ENCODE data around the gene TYROBP.

The TYROBP gene

DNA sequence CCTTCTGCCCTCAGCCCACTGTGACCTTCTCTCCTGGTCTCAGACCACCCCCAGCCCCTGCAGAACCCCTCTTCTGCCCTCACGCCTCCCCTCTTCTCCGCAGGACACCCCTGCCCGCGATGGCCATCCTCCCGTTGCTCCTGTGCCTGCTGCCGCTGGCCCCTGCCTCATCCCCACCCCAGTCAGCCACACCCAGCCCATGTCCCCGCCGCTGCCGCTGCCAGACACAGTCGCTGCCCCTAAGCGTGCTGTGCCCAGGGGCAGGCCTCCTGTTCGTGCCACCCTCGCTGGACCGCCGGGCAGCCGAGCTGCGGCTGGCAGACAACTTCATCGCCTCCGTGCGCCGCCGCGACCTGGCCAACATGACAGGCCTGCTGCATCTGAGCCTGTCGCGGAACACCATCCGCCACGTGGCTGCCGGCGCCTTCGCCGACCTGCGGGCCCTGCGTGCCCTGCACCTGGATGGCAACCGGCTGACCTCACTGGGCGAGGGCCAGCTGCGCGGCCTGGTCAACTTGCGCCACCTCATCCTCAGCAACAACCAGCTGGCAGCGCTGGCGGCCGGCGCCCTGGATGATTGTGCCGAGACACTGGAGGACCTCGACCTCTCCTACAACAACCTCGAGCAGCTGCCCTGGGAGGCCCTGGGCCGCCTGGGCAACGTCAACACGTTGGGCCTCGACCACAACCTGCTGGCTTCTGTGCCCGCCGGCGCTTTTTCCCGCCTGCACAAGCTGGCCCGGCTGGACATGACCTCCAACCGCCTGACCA is 31.4 kb upstream of the TYROBP start:
- Mint-ChIP-seq H3K9me3 (no peaks in the 10 kb centered on the region), H3K4me1 (peaks cover 45% of the 10 kb centered on the region), H3K36me3 (ENCODE audit: insufficient read depth) (peaks cover 13% of the 10 kb centered on the region), H3K27me3 (no peaks in the 10 kb centered on the region), H3K27ac (ENCODE audit: low read depth) (no peak overlapping the region), H3K4me3 (no peak overlapping the region)
- DNase-seq (ENCODE audit: low spot score in 2 of 2): no peak
- ATAC-seq (replicated peaks; ENCODE audit: extremely low read depth, poor library complexity, severe bottlenecking): no peak

DNA sequence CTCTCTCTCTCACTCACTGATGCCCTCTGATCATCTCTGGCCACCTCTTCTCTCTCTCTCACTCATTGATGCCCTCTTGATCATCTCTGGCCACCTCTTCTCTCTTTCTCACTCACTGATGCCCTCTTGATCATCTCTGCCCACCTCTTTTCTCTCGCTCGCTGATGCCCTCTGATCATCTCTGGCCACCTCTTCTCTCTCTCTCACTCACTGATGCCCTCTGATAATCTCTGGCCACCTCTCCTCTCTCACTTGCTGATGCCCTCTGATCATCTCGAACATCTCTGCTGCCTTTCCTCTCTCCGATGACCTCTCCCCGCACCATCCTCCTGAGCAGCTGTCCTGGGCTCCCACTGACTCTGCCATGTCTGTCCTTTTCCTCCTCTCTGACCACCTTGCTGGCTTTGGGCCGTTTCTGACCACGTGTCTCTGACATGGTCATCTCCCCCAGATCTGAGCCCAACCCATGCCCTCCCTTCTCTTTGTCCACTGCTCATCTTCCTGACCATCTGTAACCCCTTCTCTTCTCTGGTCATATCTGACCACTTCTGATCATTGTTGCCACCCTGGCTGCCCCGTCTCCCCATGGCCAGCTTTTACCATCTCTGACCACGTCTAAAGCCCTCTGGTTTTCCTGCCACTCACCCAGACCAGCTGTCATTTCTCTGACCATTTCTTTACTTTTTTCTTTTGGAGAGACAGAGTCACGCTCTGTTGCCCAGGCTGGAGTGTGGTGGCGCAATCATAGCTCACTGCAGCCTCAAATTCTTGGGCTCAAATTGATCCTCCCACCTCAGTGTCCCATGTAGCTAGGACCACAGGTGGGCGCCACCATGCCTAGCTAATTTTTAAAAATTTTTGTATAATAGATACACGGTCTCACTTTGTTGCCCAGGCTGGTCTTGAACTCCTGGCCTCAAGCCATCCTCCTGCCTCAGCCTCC is 30.5 kb upstream of the TYROBP start:
- no peaks in the 10 kb centered on the region for H3K27me3 Mint-ChIP-seq
- DNase-seq (ENCODE audit: low spot score in 2 of 2): no peak
- no peaks in the 10 kb centered on the region for H3K9me3 Mint-ChIP-seq
- H3K27ac Mint-ChIP-seq (ENCODE audit: low read depth): peak overlapping the region; percentile 51
- H3K4me1 Mint-ChIP-seq: peaks cover 37% of the 10 kb centered on the region
- H3K36me3 Mint-ChIP-seq (ENCODE audit: insufficient read depth): peaks cover 13% of the 10 kb centered on the region
- no peak for ATAC-seq (replicated peaks; ENCODE audit: extremely low read depth, poor library complexity, severe bottlenecking)
- H3K4me3 Mint-ChIP-seq: peak overlapping the region; percentile 76

- H3K36me3 Mint-ChIP-seq (ENCODE audit: insufficient read depth): peaks cover 10% of the 10 kb centered on the region
- peak overlapping the region; percentile 51 for H3K27ac Mint-ChIP-seq (ENCODE audit: low read depth)
- ATAC-seq (replicated peaks; ENCODE audit: extremely low read depth, poor library complexity, severe bottlenecking) (no peak), DNase-seq (ENCODE audit: low spot score in 2 of 2) (no peak)
- peak overlapping the region; percentile 76 for H3K4me3 Mint-ChIP-seq
- peaks cover 31% of the 10 kb centered on the region for H3K4me1 Mint-ChIP-seq
- no peaks in the 10 kb centered on the region for H3K27me3 Mint-ChIP-seq
- H3K9me3 Mint-ChIP-seq: no peaks in the 10 kb centered on the region
Observed at GRCh38 chr19:35937345-35938281, 29.5 kb upstream of the TYROBP start.

DNA sequence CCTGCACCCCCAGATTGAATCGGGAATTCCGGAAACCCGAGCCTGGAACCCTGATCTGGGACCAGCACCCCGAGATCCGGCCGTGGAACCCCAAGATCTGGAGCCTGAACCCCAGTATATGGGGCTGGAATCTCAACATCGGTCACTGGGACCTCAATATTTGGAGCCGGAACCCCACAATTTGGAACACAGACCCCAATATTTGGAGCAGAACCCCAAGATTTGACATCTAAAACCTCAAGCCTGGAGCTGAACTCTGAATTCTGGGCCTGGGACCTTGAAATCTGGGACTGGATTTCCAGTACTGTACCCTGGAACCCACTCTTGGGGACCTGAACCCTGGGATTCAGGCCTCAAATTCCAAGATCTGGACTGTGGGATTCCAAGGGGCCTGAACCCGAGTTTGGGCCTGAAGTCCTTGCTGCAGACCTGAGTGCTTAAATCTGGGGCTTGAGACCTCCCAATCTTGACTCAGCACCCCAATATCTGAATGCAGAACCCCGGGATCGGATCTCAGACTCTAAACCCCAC is 28.7 kb upstream of the TYROBP start:
- no peak for DNase-seq (ENCODE audit: low spot score in 2 of 2)
- Mint-ChIP-seq H3K27ac (ENCODE audit: low read depth) (peak overlapping the region; percentile 51), H3K4me3 (peak overlapping the region; percentile 76), H3K36me3 (ENCODE audit: insufficient read depth) (peaks cover 10% of the 10 kb centered on the region), H3K27me3 (no peaks in the 10 kb centered on the region), H3K9me3 (no peaks in the 10 kb centered on the region), H3K4me1 (peaks cover 36% of the 10 kb centered on the region)
- no peak for ATAC-seq (replicated peaks; ENCODE audit: extremely low read depth, poor library complexity, severe bottlenecking)

DNA sequence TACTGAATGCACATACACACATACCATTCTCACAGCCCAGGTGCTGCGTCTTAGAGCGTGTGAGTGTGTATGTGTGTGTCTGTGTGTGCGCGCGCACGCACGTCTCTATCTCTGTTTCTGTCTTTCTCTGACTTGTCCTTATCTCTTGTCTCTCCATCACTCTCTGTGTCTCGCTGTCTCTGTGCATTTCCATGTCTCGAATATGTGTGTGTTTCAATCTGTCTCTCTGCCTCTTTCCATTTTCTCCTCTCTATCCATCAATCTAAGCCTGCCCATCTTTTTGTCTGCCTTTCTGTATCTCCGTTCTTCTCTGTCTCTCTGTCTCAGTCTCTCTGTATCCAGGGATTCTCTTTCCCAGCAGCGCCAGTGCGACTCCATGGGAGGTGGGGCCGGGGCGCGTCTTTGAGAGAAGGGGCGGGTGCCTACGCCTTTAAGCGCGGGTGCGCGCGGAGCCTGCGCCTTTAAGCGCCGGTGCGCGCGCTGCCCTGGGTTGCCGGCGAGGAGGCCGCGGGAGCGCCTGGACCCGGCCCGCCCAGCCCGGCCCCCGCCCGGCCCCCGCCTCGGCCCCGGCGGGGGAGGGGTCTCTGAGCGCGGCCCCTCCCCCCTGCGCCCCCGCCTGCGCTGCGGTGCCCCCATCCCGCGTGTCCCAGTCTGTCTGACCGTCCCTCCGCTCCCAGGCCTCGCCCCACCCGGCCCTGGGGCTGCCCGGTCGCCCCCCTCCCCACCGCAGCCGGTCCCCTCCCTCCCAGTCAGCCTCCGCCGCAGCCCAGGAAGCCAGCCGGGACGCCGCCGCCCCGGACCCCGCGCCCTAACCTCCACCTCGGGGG is 28.0 kb upstream of the TYROBP start, which contains the start of gene LRFN3:
Gene LRFN3, plus strand, starts transcription at position 464 of the 827 bp plus-strand sequence. CDS start 3,052 bp downstream, outside the sequence.
- ATAC-seq (replicated peaks; ENCODE audit: extremely low read depth, poor library complexity, severe bottlenecking): no peak
- Mint-ChIP-seq H3K9me3 (no peaks in the 10 kb centered on the region), H3K4me3 (peak within 1 kb of the TSS; percentile 76), H3K27ac (ENCODE audit: low read depth) (peak within 1 kb of the TSS; percentile 84), H3K4me1 (peaks cover 40% of the 10 kb centered on the region), H3K27me3 (no peaks in the 10 kb centered on the region), H3K36me3 (ENCODE audit: insufficient read depth) (peaks cover 9% of the 10 kb centered on the region)
- no peak for DNase-seq (ENCODE audit: low spot score in 2 of 2)

DNA sequence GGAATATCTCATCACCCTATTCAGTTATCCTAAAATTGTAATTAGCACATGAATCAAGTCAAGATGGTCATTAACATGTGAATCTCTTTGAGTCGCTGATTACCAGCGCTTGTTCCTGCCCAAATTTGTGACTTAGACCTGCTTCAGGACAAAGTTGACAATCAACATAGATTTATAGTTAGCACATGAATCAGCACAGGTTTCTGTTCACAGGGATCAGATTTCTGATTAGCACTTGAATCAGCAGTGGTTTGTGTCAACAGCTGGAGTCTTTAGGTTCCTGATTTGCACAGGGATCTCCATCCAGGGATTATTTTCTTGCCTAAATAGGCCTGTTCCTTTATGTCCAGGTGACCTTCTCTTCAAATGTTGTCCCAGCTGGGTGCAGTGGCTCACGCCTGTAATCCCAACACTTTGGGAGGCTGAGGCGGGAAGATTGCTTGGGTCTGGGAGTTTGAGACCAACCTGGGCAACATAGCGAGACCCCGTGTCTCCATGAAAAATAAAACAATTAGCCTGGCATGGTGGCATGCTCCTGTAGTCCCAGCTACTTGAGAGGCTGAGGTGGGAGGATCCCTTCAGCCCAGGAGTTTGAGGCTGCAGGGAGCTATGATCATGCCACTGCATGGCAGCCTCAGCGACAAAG is 24.3 kb upstream of the TYROBP start:
- ATAC-seq (replicated peaks; ENCODE audit: extremely low read depth, poor library complexity, severe bottlenecking): no peak
- H3K4me1 Mint-ChIP-seq: peaks cover 35% of the 10 kb centered on the region

GRCh38 chr19:35931874-35932202 is 23.7 kb upstream of the TYROBP start:
- Mint-ChIP-seq H3K27ac (ENCODE audit: low read depth) (no peak overlapping the region), H3K4me3 (no peak overlapping the region), H3K36me3 (ENCODE audit: insufficient read depth) (peaks cover 4% of the 10 kb centered on the region), H3K4me1 (peaks cover 36% of the 10 kb centered on the region), H3K9me3 (no peaks in the 10 kb centered on the region), H3K27me3 (no peaks in the 10 kb centered on the region)
- DNase-seq (ENCODE audit: low spot score in 2 of 2) (no peak), ATAC-seq (replicated peaks; ENCODE audit: extremely low read depth, poor library complexity, severe bottlenecking) (peak; percentile 1)

More for the DNA sequence above, 24.3 kb upstream of the TYROBP start:
- Mint-ChIP-seq H3K27ac (ENCODE audit: low read depth) (no peak overlapping the region), H3K4me3 (no peak overlapping the region), H3K36me3 (ENCODE audit: insufficient read depth) (peaks cover 4% of the 10 kb centered on the region), H3K9me3 (no peaks in the 10 kb centered on the region), H3K27me3 (no peaks in the 10 kb centered on the region)
- no peak for DNase-seq (ENCODE audit: low spot score in 2 of 2)

- Mint-ChIP-seq H3K4me3 (peak overlapping the region; percentile 68), H3K27me3 (no peaks in the 10 kb centered on the region), H3K9me3 (no peaks in the 10 kb centered on the region), H3K27ac (ENCODE audit: low read depth) (peak overlapping the region; percentile 80), H3K36me3 (ENCODE audit: insufficient read depth) (peaks cover 4% of the 10 kb centered on the region), H3K4me1 (peaks cover 41% of the 10 kb centered on the region)
- DNase-seq (ENCODE audit: low spot score in 2 of 2): peak; percentile 94 to 99
- peak; percentile 99 for ATAC-seq (replicated peaks; ENCODE audit: extremely low read depth, poor library complexity, severe bottlenecking)
Observed at GRCh38 chr19:35931161-35931873, 23.2 kb upstream of the TYROBP start.

GRCh38 chr19:35929876-35930275 is 21.8 kb upstream of the TYROBP start:
- peaks cover 34% of the 10 kb centered on the region for H3K4me1 Mint-ChIP-seq
- peak overlapping the region; percentile 67 for H3K4me3 Mint-ChIP-seq
- H3K27me3 Mint-ChIP-seq: no peaks in the 10 kb centered on the region
- H3K27ac Mint-ChIP-seq (ENCODE audit: low read depth): peak overlapping the region; percentile 10
- H3K9me3 Mint-ChIP-seq: peaks cover 10% of the 10 kb centered on the region
- DNase-seq (ENCODE audit: low spot score in 2 of 2) (no peak), ATAC-seq (replicated peaks; ENCODE audit: extremely low read depth, poor library complexity, severe bottlenecking) (peak; percentile 20)
- peaks cover 4% of the 10 kb centered on the region for H3K36me3 Mint-ChIP-seq (ENCODE audit: insufficient read depth)

- peaks cover 10% of the 10 kb centered on the region for H3K9me3 Mint-ChIP-seq
- ATAC-seq (replicated peaks; ENCODE audit: extremely low read depth, poor library complexity, severe bottlenecking) (no peak), DNase-seq (ENCODE audit: low spot score in 2 of 2) (no peak)
- H3K27ac Mint-ChIP-seq (ENCODE audit: low read depth): no peak overlapping the region
- H3K4me1 Mint-ChIP-seq: peaks cover 34% of the 10 kb centered on the region
- H3K36me3 Mint-ChIP-seq (ENCODE audit: insufficient read depth): peaks cover 4% of the 10 kb centered on the region
- no peak overlapping the region for H3K4me3 Mint-ChIP-seq
- H3K27me3 Mint-ChIP-seq: no peaks in the 10 kb centered on the region
Observed at GRCh38 chr19:35928507-35928906, 20.4 kb upstream of the TYROBP start.

All from central memory CD8-positive, alpha-beta T cell (primary cell).